Tongue (tissue), 3 donors: ENCODE measurements around the gene SKIC2. TPM values are rescaled to one million over a fixed set of nuclear protein-coding genes. Genes with fewer than 3 reads are reported as not detected.
"Not testable (repeated sequence)": the region's sequence is repeated elsewhere in the genome, so short reads cannot be mapped to it uniquely, and the experiment has no call there.

Source experiments
- DNase-seq: peaks from one replicate; pipeline ENCODE4 v3.0.0-alpha.2; 2015
- small RNA-seq: library from RNA; depleted of rRNA; stranded (forward); fragments of <200 nt; gene quantifications from one replicate; pipeline ENCODE3, GENCODE V24; 2014; ENCODE audit warnings: low replicate concordance
- total RNA-seq: library from RNA; depleted of rRNA; stranded (reverse); fragments of >200 nt; gene quantifications from one replicate; pipeline ENCODE4 v1.2.3, GENCODE V29; 2014

Gene SKIC2
- total RNA-seq, 1 donor from 2014 or later: 30.6 TPM

- DNase-seq: not testable (repeated sequence)
These were observed 46.0 kb downstream of the SKIC2 start for GRCh38 chr6:32004864-32005537.

GRCh38 chr6:32005538-32005880 is 46.5 kb downstream of the SKIC2 start:
- not testable (repeated sequence) for DNase-seq

DNA sequence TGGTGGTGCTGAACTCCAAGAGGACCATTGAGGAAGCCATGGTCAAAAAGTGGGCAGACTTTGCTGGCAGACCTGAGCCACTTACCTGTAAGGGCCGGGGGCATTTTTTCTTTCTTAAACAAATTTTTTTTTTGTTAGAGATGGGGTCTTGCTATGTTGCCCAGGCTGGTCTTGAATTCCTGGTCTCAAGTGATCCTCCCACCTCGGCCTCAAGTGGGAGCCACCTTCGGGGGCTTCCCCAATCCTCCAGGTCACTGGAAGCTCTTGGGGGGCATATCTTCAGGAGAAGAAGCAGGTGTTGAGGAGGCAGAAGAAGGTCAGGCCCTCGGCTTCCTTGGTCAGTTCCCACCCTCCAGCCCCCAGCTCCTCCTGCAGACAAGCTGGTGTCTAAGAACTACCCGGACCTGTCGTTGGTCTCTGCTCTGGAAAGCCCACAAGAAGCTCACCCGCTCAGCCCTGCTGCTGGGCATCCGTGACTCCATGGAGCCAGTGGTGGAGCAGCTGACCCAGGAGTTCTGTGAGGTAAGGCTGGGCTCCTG is 47.1 kb downstream of the SKIC2 start:
- not testable (repeated sequence) for DNase-seq

DNA sequence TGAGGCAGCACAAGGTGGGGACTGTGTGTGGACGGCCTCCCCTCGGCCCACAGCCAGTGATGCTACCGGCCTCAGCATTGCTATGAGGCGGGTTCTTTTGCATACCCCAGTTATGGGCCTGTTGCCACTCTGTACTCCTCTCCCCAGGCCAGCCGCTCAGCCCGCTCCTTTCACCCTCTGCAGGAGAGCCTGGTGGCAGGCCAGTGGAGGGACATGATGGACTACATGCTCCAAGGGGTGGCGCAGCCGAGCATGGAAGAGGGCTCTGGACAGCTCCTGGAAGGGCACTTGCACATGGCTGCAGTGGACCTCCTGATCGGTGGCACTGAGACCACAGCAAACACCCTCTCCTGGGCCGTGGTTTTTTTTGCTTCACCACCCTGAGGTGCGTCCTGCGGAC is 48.1 kb downstream of the SKIC2 start:
- DNase-seq: not testable (repeated sequence)

DNA sequence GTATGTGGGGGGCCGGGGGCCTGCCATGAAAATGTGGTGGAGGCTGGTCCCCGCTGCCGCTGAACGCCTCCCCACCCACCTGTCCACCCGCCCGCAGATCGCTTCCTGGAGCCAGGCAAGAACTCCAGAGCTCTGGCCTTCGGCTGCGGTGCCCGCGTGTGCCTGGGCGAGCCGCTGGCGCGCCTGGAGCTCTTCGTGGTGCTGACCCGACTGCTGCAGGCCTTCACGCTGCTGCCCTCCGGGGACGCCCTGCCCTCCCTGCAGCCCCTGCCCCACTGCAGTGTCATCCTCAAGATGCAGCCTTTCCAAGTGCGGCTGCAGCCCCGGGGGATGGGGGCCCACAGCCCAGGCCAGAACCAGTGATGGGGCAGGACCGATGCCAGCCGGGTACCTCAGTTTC is 49.1 kb downstream of the SKIC2 start:
- not testable (repeated sequence) for DNase-seq

GRCh38 chr6:32008616-32009015 is 49.6 kb downstream of the SKIC2 start:
- not testable (repeated sequence) for DNase-seq

DNA sequence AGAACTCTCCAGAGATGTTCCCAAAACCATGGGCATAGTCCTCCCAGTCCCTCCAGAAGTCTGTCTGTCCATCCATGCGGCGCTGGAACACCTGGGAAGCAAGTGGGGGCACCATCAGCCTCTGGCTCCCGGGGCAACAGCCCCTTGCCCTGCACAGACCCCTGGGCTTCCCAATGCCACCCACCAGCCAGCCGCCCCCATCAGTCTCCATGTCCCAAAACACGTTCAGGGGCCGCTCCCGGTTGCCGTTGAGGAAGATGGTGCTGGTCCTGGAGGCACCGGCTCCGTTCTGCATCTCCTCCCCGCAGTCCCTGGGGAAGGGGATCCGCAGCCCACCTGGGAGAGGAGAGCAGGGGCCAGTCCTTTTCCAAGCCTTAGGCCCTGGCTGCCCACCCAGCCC is 50.6 kb downstream of the SKIC2 start:
- not testable (repeated sequence) for DNase-seq

GRCh38 chr6:32010856-32011530 is 52.0 kb downstream of the SKIC2 start:
- not testable (repeated sequence) for DNase-seq

- DNase-seq: not testable (repeated sequence)
These were observed 54.1 kb downstream of the SKIC2 start for GRCh38 chr6:32012941-32013617.

DNA sequence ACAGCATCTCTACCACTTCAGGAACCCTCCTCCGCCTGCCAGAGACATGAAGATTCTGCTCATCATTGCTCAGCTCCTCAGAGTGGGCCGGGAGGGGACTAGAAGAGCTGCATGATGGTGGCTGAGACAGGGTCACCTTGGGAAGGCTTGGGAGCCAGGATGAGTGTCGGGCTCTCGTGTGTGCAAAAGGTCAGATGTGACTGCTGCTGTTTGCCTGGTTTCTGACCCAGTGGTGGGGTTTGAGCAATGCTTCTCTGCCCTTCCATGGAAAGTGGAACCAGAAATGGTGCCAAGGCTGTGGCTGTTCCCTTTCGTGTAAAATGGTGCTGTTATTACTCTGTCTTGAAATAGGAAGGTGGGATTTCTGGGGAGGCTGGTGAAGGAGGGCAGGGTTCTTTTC is 54.8 kb downstream of the SKIC2 start:
- DNase-seq: not testable (repeated sequence)

- DNase-seq: not testable (repeated sequence)
These were observed 55.6 kb downstream of the SKIC2 start, which contains the start of gene C4B for GRCh38 chr6:32014547-32014946. C4B (plus strand) TSS chr6:32014795; CDS start chr6:32014846, 51 bp downstream.

Small RNA genes lying within 50 kb of the gene (small RNA-seq; reads per million reads assigned to genes)
- gene AL645922.1: not detected

Other genes starting within 250 kb of the SKIC2 start
- gene LY6G6D, start 243.8 kb upstream of the SKIC2 start, total RNA-seq: not detected
- 1.1 TPM for gene LY6G6C, start 237.4 kb upstream of the SKIC2 start, total RNA-seq
- not detected for gene MPIG6B, start 235.8 kb upstream of the SKIC2 start, total RNA-seq
- gene DDAH2, start 229.9 kb upstream of the SKIC2 start, total RNA-seq: 114 TPM
- 131 TPM for gene CLIC1, start 222.6 kb upstream of the SKIC2 start, total RNA-seq
- 9.6 TPM for gene MSH5, start 219.2 kb upstream of the SKIC2 start, total RNA-seq
- gene SAPCD1, start 196.5 kb upstream of the SKIC2 start, total RNA-seq: not detected
- gene VWA7, start 181.8 kb upstream of the SKIC2 start, total RNA-seq: 2.3 TPM
- 42.5 TPM for gene VARS1, start 163.4 kb upstream of the SKIC2 start, total RNA-seq
- 20.8 TPM for gene LSM2, start 152.2 kb upstream of the SKIC2 start, total RNA-seq
- gene HSPA1L, start 143.9 kb upstream of the SKIC2 start, total RNA-seq: 4.5 TPM
- gene HSPA1A, start 143.6 kb upstream of the SKIC2 start, total RNA-seq: 698 TPM
- 827 TPM for gene HSPA1B, start 131.4 kb upstream of the SKIC2 start, total RNA-seq
- gene NEU1, start 96.4 kb upstream of the SKIC2 start, total RNA-seq: 25.6 TPM
- 1.7 TPM for gene SLC44A4, start 80.2 kb upstream of the SKIC2 start, total RNA-seq
- 37.4 TPM for gene EHMT2, start 61.5 kb upstream of the SKIC2 start, total RNA-seq
- 5.7 TPM for gene ZBTB12, start 57.1 kb upstream of the SKIC2 start, total RNA-seq
- gene C2, start 31.5 kb upstream of the SKIC2 start, total RNA-seq: 0.51 TPM
- gene CFB, start 13.1 kb upstream of the SKIC2 start, total RNA-seq: 7.1 TPM
- 79.7 TPM for gene NELFE, start 204 bp upstream of the SKIC2 start, total RNA-seq
- gene DXO, start 13.0 kb downstream of the SKIC2 start, total RNA-seq: 10.7 TPM
- 32.6 TPM for gene C4A, start 22.9 kb downstream of the SKIC2 start, total RNA-seq
- 38.0 TPM for gene C4B, start 55.6 kb downstream of the SKIC2 start, total RNA-seq
- gene CYP21A2, start 79.2 kb downstream of the SKIC2 start, total RNA-seq: 1.0 TPM
- gene TNXB, start 150.2 kb downstream of the SKIC2 start, total RNA-seq: 214 TPM
- 40.8 TPM for gene ATF6B, start 169.1 kb downstream of the SKIC2 start, total RNA-seq
- gene FKBPL, start 171.1 kb downstream of the SKIC2 start, total RNA-seq: 3.3 TPM
- gene PRRT1, start 192.8 kb downstream of the SKIC2 start, total RNA-seq: 1.2 TPM
- 37.6 TPM for gene PPT2, start 195.0 kb downstream of the SKIC2 start, total RNA-seq
- gene EGFL8, start 205.4 kb downstream of the SKIC2 start, total RNA-seq: 31.3 TPM
- gene AGPAT1, start 216.9 kb downstream of the SKIC2 start, total RNA-seq: 12.9 TPM
- 63.5 TPM for gene RNF5, start 219.2 kb downstream of the SKIC2 start, total RNA-seq
- gene AGER, start 225.1 kb downstream of the SKIC2 start, total RNA-seq: 4.8 TPM
- 96.6 TPM for gene PBX2, start 231.0 kb downstream of the SKIC2 start, total RNA-seq
- gene GPSM3, start 233.5 kb downstream of the SKIC2 start, total RNA-seq: 1.5 TPM